PFSK-1 (cell line): ENCODE results near the gene JDP2.

Experiments
- FOXP2 ChIP-seq: optimal IDR thresholded peaks from 2 replicates; pipeline ENCODE3; 2011; ENCODE audit warnings: borderline replicate concordance, control low read depth, inconsistent platforms; ENCODE audit not compliant: insufficient read depth; ENCODE audit errors: extremely low read length, extremely low read depth
- POLR2AphosphoS5 ChIP-seq: IDR thresholded peaks from 2 replicates; pipeline ENCODE4 v1.6.1; 2012; ENCODE audit warnings: low read depth, mild to moderate bottlenecking, control low read depth, low read length, moderate library complexity
- REST ChIP-seq, 2 experiments: IDR thresholded peaks; 2 replicates each; pipeline versions ENCODE4 v1.6.1 to v1.8.0; 2011 to 2012; ENCODE audit warnings: low read depth in 2 of 2, low read length in 2 of 2, control low read depth in 1 of 2, inconsistent platforms in 1 of 2, mild to moderate bottlenecking in 1 of 2, moderate library complexity in 1 of 2; ENCODE audit not compliant: insufficient read depth in 1 of 2
- SIN3A ChIP-seq: IDR thresholded peaks from 2 replicates; pipeline ENCODE4 v1.6.1; 2012; ENCODE audit warnings: mild to moderate bottlenecking, low read length, moderate library complexity, borderline replicate concordance; ENCODE audit not compliant: insufficient read depth
- TAF1 ChIP-seq: IDR thresholded peaks from 2 replicates; pipeline ENCODE4 v1.6.1; 2012; ENCODE audit warnings: low read length, control low read depth, borderline replicate concordance; ENCODE audit not compliant: insufficient read depth

Gene JDP2

GRCh38 chr14:75497701-75498100 is 69.9 kb downstream of the JDP2 start:
- TF ChIP-seq FOXP2 (no peak), TAF1 (no peak), REST (IDR thresholded peaks at IDR 0.05; ENCODE audit: insufficient read depth in 1 of 2, low read depth in 2 of 2, low read length in 2 of 2) (no peak), SIN3A (no peak), POLR2AphosphoS5 (no peak)

DNA sequence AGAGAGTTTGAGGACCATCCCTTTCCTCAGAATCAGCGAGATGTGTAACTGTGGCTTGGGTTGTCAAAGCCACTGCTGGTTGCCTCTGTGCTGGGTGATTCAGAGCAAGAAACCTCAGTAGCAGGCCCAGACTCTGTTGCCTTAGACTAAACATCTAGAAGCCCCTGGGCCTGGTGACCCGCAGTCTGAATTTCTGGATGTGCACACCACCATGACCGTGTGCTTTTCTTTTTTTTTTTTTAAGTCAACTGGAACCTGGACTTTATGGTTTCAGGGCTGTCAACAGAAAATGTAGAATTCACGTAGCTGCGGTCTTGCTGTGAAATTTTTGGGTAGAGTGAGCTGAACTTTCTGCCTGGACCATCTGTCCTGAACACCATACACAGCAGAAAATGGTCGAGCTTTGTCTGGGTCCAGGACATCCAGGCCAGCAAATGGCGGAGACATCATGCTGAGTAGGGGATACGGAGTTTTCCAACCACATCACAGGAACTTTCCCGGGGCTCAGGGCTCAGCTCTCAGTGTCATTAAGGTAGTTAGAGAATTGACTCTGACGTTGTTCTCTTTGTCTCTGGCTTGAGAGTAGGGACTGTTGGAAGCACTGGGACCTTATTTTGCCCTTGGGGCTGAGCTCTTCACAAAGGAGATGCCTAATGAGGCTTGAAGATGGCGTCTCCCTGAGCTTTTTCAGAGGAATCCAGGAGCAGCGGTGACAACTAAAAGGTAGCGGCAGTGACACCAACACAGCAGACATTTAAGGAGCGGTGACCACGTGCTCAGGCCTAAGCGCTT is 71.5 kb downstream of the JDP2 start:
- TF ChIP-seq POLR2AphosphoS5: no peak
- no peak for TF ChIP-seq REST (IDR thresholded peaks at IDR 0.05; ENCODE audit: insufficient read depth in 1 of 2, low read depth in 2 of 2, low read length in 2 of 2)
- no peak for TF ChIP-seq SIN3A
- TF ChIP-seq FOXP2: no peak
- TF ChIP-seq TAF1: no peak

DNA sequence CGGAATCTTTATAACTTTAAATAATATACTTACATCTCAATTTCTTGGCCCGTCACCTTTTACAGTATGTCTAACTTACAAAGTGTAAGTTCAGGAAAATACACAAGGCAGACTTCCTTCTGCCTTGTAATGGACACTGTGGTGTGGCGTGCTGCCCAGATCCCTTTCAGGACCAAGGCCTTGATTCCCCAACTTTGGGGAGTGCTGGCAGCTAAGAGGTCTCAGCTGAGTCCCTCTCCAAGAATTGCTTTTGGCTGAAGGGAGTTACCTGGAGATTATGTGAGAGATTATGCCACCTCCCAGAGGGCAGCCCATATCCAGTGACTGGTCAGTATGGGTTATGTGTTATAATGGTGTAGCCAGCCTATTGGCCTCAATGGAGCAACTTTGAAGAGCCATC is 73.3 kb downstream of the JDP2 start:
- TF ChIP-seq SIN3A (no peak), FOXP2 (no peak), TAF1 (no peak), REST (IDR thresholded peaks at IDR 0.05; ENCODE audit: insufficient read depth in 1 of 2, low read depth in 2 of 2, low read length in 2 of 2) (no peak), POLR2AphosphoS5 (no peak)

GRCh38 chr14:75504411-75504810 is 76.6 kb downstream of the JDP2 start:
- TF ChIP-seq FOXP2 (no peak), TAF1 (no peak), SIN3A (no peak), REST (IDR thresholded peaks at IDR 0.05; ENCODE audit: insufficient read depth in 1 of 2, low read depth in 2 of 2, low read length in 2 of 2) (no peak), POLR2AphosphoS5 (no peak)

DNA sequence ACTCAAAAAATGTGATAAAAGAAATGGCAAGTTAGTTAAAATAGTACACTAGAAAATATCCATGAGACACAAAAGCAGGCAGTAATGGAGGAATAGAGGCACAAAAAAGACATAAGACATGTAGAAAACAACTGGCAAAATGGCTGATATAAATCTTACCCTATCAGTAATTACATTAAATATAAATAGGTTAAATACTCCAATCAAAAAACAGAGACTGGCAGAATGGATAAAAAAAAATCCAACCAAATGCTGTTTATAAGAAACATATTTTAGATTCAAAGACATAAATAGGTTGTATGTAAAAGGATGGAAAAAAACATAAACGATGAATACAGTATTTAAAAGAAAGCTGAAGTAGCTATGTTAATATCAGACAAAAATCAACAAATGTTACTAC is 79.1 kb downstream of the JDP2 start:
- TF ChIP-seq POLR2AphosphoS5 (no peak), REST (IDR thresholded peaks at IDR 0.05; ENCODE audit: insufficient read depth in 1 of 2, low read depth in 2 of 2, low read length in 2 of 2) (no peak), SIN3A (no peak), TAF1 (no peak), FOXP2 (no peak)
